Progenitor cell of endocrine pancreas (in vitro differentiated cells): Measurements from ENCODE around the gene AK2. TPM values are rescaled to one million over a fixed set of nuclear protein-coding genes. Genes with fewer than 3 reads are reported as not detected.

Source experiments
- DNase-seq: peaks from one replicate; pipeline ENCODE4 v3.0.0; 2021; ENCODE audit warnings: low spot score; ENCODE audit not compliant: unreplicated experiment
- H3K27ac Mint-ChIP-seq: 2 replicates; pipeline ENCODE4 v1.8.0; 2021; ENCODE audit warnings: mild to moderate bottlenecking, moderate library complexity, mixed read lengths
- H3K27me3 Mint-ChIP-seq: 2 replicates; pipeline ENCODE4 v1.8.0; 2021; ENCODE audit warnings: mixed read lengths
- H3K36me3 Mint-ChIP-seq: 2 replicates; pipeline ENCODE4 v1.8.0; 2022; ENCODE audit warnings: mixed read lengths; ENCODE audit not compliant: insufficient read depth
- H3K4me1 Mint-ChIP-seq: 2 replicates; pipeline ENCODE4 v1.8.0; 2021; ENCODE audit warnings: low read depth, mixed read lengths
- H3K4me3 Mint-ChIP-seq: 2 replicates; pipeline ENCODE4 v1.8.0; 2021; ENCODE audit warnings: low read depth, mild to moderate bottlenecking, moderate library complexity, mixed read lengths
- H3K9me3 Mint-ChIP-seq: 2 replicates; pipeline ENCODE4 v1.8.0; 2021; ENCODE audit warnings: low read depth, mixed read lengths
- total RNA-seq: library from RNA; stranded (reverse); gene quantifications from 2 replicates; pipeline ENCODE4 v1.2.1, GENCODE V29; 2021
- TF ChIP-seq, protein P1 (sequence below): fragments of 200-600 bp; sonication (generic); IDR thresholded peaks from one replicate; pipeline ENCODE4 v1.5.0; 2021; ENCODE audit warnings: antibody characterized with exemption, mild to moderate bottlenecking; ENCODE audit not compliant: unreplicated experiment

The AK2 gene
- total RNA-seq, 1 donor from 2014 or later: 116 TPM

DNA sequence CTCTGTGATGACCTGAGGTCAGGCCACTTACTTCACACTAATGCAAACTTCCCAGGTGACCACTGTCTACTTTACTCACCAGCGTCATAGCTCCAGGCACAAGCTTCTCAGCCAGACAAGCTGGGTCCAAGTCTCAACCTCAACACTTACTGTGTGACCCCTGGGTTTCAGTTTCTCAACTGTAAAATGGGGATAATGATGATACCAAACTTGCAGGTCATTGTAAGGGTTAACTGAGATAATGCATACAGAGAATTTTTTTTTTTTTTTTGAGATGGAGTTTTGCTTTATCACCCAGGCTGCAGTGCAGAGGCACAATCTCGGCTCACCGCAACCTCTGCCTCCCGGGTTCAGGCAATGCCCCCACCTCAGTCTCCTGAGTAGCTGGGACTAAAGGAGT lies 34.7 kb downstream of the AK2 start:
- Mint-ChIP-seq H3K27ac (no peak overlapping the region), H3K4me3 (no peak overlapping the region), H3K9me3 (no peaks in the 10 kb centered on the region), H3K27me3 (no peaks in the 10 kb centered on the region), H3K4me1 (peaks cover 12% of the 10 kb centered on the region), H3K36me3 (no peaks in the 10 kb centered on the region)
- TF ChIP-seq, protein P1, sequence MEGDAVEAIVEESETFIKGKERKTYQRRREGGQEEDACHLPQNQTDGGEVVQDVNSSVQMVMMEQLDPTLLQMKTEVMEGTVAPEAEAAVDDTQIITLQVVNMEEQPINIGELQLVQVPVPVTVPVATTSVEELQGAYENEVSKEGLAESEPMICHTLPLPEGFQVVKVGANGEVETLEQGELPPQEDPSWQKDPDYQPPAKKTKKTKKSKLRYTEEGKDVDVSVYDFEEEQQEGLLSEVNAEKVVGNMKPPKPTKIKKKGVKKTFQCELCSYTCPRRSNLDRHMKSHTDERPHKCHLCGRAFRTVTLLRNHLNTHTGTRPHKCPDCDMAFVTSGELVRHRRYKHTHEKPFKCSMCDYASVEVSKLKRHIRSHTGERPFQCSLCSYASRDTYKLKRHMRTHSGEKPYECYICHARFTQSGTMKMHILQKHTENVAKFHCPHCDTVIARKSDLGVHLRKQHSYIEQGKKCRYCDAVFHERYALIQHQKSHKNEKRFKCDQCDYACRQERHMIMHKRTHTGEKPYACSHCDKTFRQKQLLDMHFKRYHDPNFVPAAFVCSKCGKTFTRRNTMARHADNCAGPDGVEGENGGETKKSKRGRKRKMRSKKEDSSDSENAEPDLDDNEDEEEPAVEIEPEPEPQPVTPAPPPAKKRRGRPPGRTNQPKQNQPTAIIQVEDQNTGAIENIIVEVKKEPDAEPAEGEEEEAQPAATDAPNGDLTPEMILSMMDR: no peak
- DNase-seq: no peak

DNA sequence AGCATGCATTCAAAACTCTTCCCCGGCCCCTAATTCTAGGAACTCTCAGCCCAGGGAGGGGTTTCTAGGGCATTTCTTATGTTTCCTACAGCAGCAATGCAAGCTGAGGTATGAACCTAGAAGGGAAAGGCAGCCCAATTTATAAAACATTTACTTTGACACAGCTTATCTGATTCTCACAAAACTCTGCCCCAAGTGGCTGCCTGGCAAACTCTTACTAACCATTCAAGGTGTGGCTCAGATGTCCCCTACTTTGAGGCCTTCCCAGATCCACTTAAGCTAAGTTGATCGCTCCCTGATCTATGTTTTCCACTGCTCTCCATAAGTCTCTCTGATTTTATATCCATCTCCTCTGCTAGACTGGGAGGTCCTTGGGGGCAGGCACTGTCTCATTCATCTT lies 35.4 kb downstream of the AK2 start:
- Mint-ChIP-seq H3K4me3 (no peak overlapping the region), H3K27me3 (no peaks in the 10 kb centered on the region), H3K36me3 (no peaks in the 10 kb centered on the region), H3K27ac (no peak overlapping the region), H3K4me1 (peaks cover 10% of the 10 kb centered on the region), H3K9me3 (no peaks in the 10 kb centered on the region)
- no peak for DNase-seq
- TF ChIP-seq, protein P1: peak; percentile 27

DNA sequence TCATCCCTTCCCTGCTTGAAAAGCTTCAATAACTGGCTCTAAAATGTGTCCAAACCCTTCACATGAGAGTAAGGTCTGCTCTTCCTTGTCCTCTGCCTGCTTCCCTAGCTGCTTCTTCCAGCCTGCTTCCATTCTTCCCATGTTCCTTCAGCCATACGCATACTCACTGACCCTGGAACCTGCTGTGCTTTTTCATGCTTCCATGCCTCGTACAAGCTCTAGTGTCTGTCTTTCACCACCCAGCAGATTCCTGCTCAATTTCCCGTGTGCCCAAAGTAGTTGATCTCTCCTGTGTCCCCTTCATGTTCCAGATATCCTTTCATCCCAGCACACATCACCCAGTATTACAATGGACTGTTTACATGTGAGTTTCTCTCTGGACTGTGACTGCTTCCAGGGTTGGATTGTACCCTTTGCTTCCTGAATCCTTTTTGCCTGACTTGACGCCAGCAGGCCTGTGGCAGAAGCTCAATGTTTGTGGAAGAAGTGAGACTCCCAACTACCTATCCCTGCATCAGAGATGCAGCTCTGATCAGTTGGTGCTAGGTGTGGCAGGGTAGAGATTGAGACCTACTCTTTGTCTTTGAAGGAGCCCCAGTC lies 36.2 kb downstream of the AK2 start:
- no peaks in the 10 kb centered on the region for H3K9me3 Mint-ChIP-seq
- H3K27me3 Mint-ChIP-seq: no peaks in the 10 kb centered on the region
- DNase-seq: no peak
- TF ChIP-seq, protein P1: no peak
- H3K4me3 Mint-ChIP-seq: no peak overlapping the region
- H3K36me3 Mint-ChIP-seq: no peaks in the 10 kb centered on the region
- H3K4me1 Mint-ChIP-seq: peaks cover 4% of the 10 kb centered on the region
- peak overlapping the region; percentile 1 for H3K27ac Mint-ChIP-seq

DNA sequence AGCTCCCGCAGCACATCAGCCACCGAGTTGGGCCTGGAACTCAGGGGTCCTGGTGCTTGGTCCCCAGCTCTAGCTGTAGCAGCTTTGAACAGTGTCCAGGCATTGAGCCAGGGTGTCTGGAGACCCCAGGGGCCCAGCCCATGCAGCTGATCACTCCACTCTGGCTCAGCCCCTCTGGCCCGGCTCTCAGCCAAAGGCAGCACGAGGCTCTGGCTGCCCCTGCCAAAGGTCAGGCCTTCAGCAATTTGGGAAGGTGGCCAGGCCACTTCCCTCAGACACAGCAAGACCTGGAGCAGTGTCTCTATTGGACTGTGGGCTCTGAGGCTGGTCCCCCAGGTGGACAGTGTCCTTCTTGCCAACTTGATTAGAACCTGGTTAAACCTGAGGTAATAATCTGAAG lies 37.7 kb downstream of the AK2 start:
- Mint-ChIP-seq H3K4me1 (peaks cover 2% of the 10 kb centered on the region), H3K27me3 (no peaks in the 10 kb centered on the region), H3K4me3 (no peak overlapping the region), H3K9me3 (no peaks in the 10 kb centered on the region), H3K27ac (no peak overlapping the region), H3K36me3 (no peaks in the 10 kb centered on the region)
- no peak for DNase-seq
- TF ChIP-seq, protein P1: no peak

DNA sequence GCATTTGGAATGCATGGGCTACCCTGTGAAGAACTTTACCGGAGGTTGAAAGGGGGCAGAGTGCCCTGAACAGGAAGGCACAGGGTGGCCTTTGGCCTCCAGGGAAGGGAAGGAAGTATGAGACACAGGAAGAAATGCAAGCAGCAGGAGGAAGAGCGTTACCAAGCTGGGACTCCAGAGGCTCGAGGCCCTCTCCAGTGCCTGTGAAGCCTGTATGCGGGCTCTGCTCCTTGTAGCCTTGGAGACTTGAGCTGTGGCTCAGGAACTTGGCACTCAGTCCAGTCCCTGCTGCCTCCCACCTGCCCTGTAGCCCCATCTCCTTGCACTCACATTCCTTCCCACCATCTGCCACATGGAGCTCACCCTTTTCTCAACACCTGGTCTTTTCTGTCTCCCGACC lies 38.6 kb downstream of the AK2 start:
- Mint-ChIP-seq H3K27me3 (no peaks in the 10 kb centered on the region), H3K27ac (no peak overlapping the region), H3K4me1 (peaks cover 2% of the 10 kb centered on the region), H3K9me3 (no peaks in the 10 kb centered on the region), H3K36me3 (no peaks in the 10 kb centered on the region), H3K4me3 (no peak overlapping the region)
- DNase-seq: no peak
- TF ChIP-seq, protein P1: no peak
